ENCODE measurements around the gene FNBP1. TPM values are rescaled to one million over a fixed set of nuclear protein-coding genes. Genes with fewer than 3 reads are reported as not detected.

Gene FNBP1
- total and polyA plus RNA-seq, 4 donors = 16.0 to 94.3 (median 29.5) TPM

DNA sequence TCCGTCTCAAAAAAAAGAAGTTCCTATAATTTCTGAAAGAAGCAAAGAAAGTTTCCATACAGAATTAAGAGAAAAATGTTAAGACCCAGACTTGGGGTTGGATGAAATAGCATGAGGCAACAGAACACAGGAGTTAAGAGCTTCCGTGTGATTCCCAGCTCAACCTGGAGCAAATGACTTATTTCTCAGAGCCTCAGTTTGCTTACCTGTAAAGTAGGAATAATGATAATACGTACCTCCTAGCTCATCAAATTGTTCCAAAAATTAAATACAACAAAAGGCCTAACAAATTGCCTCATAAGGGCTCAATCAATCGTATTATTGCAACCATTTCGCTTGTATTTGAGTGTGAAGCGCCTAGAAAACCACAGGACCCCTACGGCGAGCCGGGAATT lies 10.1 kb upstream of the FNBP1 start:
- TF ChIP-seq, protein P1, sequence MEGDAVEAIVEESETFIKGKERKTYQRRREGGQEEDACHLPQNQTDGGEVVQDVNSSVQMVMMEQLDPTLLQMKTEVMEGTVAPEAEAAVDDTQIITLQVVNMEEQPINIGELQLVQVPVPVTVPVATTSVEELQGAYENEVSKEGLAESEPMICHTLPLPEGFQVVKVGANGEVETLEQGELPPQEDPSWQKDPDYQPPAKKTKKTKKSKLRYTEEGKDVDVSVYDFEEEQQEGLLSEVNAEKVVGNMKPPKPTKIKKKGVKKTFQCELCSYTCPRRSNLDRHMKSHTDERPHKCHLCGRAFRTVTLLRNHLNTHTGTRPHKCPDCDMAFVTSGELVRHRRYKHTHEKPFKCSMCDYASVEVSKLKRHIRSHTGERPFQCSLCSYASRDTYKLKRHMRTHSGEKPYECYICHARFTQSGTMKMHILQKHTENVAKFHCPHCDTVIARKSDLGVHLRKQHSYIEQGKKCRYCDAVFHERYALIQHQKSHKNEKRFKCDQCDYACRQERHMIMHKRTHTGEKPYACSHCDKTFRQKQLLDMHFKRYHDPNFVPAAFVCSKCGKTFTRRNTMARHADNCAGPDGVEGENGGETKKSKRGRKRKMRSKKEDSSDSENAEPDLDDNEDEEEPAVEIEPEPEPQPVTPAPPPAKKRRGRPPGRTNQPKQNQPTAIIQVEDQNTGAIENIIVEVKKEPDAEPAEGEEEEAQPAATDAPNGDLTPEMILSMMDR (IDR thresholded peaks at IDR 0.05; ENCODE audit: control extremely low read depth, extremely low read depth) = no peak
- H3K9ac ChIP-seq (ENCODE audit: insufficient read depth in 1 of 2, low read length in 2 of 2) = peak overlapping the region; percentile 34 to 87
- peak overlapping the region; percentile 79 to 82 for H3K27ac ChIP-seq (ENCODE audit: low read depth in 1 of 2, low read length in 1 of 2)
- no peaks in the 10 kb centered on the region for H3K27me3 ChIP-seq (ENCODE audit: control insufficient read depth in 3 of 3, insufficient read depth in 3 of 3, low read length in 2 of 3)
- H3K4me1 ChIP-seq (ENCODE audit: control insufficient read depth in 5 of 5, insufficient read depth in 5 of 5, low read length in 5 of 5) = peaks cover 0 to 18% (median 7%) of the 10 kb centered on the region in 5 donors
- 12 to 14% methylated on average over 9 of the region's 9 CpGs for WGBS, 2 donors
- H3K9me3 ChIP-seq (ENCODE audit: control insufficient read depth in 4 of 4, insufficient read depth in 3 of 4, low read length in 3 of 4) = no peaks in the 10 kb centered on the region
- peaks cover 0 to 1% (median 0%) of the 10 kb centered on the region in 4 donors for H3K36me3 ChIP-seq (ENCODE audit: control insufficient read depth in 4 of 4, insufficient read depth in 4 of 4, low read length in 4 of 4)
- DNase-seq = no peak
- H3K4me3 ChIP-seq = peak overlapping the region; percentile 96
- ATAC-seq (ENCODE audit: insufficient read depth, low FRiP score) = no peak

DNA sequence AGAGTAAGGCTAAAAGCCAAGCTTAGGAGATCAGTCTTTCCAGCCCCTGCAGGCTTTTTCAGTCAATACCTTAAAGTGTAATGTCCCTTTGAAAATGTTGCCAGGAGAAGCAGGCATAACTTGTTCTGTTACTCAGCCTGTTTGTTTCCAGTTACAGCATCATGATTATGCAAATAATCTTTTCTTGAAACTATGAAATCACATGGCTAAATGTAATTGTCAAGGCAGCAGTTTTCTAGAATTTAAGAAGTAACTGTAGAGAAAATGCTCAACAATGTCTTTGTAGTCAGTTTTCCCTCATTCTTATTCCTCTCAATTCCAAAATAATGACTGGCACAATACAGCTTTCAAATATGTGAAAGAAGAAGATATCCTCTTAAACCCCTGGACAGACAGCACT lies 8.9 kb upstream of the FNBP1 start:
- Histone ChIP-seq H3K4me3 (no peak overlapping the region), H3K27ac (ENCODE audit: low read depth in 1 of 2, low read length in 1 of 2) (no peak overlapping the region), H3K9me3 (ENCODE audit: control insufficient read depth in 4 of 4, insufficient read depth in 3 of 4, low read length in 3 of 4) (no peaks in the 10 kb centered on the region), H3K4me1 (ENCODE audit: control insufficient read depth in 5 of 5, insufficient read depth in 5 of 5, low read length in 5 of 5) (peaks cover 0 to 18% (median 7%) of the 10 kb centered on the region in 5 donors), H3K36me3 (ENCODE audit: control insufficient read depth in 4 of 4, insufficient read depth in 4 of 4, low read length in 4 of 4) (no peaks in the 10 kb centered on the region), H3K9ac (ENCODE audit: insufficient read depth in 1 of 2, low read length in 2 of 2) (no peak overlapping the region), H3K27me3 (ENCODE audit: control insufficient read depth in 3 of 3, insufficient read depth in 3 of 3, low read length in 2 of 3) (no peaks in the 10 kb centered on the region)
- no peak for DNase-seq
- TF ChIP-seq, protein P1 (IDR thresholded peaks at IDR 0.05; ENCODE audit: control extremely low read depth, extremely low read depth) = no peak
- no peak for ATAC-seq (ENCODE audit: insufficient read depth, low FRiP score)

DNA sequence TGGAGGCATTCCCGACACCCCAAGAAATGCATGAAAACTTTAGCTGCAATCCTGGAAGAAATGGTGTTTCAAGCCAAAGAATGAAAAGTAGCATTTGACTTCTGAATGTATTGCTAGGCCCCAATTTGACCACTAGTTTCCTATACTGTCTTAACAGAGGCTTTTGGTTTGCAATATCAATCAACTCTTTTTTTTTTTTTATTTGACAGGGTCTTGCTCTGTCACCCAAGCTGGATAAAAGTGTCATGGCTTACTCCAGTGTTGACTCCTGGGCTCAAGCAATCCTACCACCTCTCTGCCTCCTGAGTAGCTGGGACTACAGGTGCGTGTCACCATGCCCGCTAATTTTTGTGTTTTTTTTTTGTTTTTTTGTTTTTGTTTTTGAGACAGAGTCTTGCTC lies 7.5 kb upstream of the FNBP1 start:
- WGBS, 2 donors = 95 to 96% methylated on average over 3 of the region's 3 CpGs
- Histone ChIP-seq H3K9ac (ENCODE audit: insufficient read depth in 1 of 2, low read length in 2 of 2) (no peak overlapping the region), H3K4me1 (ENCODE audit: control insufficient read depth in 5 of 5, insufficient read depth in 5 of 5, low read length in 5 of 5) (peaks cover 0 to 18% (median 7%) of the 10 kb centered on the region in 5 donors), H3K36me3 (ENCODE audit: control insufficient read depth in 4 of 4, insufficient read depth in 4 of 4, low read length in 4 of 4) (no peaks in the 10 kb centered on the region), H3K27ac (ENCODE audit: low read depth in 1 of 2, low read length in 1 of 2) (no peak overlapping the region), H3K27me3 (ENCODE audit: control insufficient read depth in 3 of 3, insufficient read depth in 3 of 3, low read length in 2 of 3) (no peaks in the 10 kb centered on the region), H3K4me3 (no peak overlapping the region), H3K9me3 (ENCODE audit: control insufficient read depth in 4 of 4, insufficient read depth in 3 of 4, low read length in 3 of 4) (no peaks in the 10 kb centered on the region)
- no peak for DNase-seq
- no peak for ATAC-seq (ENCODE audit: insufficient read depth, low FRiP score)
- TF ChIP-seq, protein P1 (IDR thresholded peaks at IDR 0.05; ENCODE audit: control extremely low read depth, extremely low read depth) = no peak
